ENCODE data around the gene COL2A1.

The COL2A1 gene

DNA sequence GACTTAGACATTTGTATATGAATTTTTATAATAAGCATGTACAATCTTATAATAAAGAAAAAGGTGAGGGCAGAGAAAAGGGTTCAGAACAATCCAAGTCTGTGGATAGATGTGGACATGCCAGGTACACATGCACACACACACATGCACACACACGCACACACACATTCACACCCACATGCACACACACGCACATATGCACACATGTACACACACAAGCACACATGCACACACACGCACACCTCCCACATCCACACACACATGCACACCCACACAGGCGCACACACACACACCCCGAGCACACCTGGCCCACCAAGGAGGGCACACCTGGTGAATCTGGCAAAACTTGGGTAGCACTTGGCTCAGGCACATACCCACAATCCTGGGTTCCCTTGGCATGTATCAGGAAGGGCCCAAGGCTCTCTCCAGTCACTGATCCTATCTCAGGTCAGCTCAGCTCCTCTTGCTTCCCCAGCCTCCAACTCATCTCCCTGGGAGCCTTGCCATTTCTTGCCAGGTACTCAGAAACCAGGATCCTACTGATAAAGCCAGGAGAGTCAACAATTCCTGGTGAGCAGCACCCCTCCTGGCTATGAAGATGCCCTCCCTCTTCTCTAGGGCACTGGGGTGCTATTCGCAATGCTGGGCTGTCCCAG is 59.5 kb downstream of the COL2A1 start:
- DNase-seq (ENCODE audit: low spot score) = no peak

DNA sequence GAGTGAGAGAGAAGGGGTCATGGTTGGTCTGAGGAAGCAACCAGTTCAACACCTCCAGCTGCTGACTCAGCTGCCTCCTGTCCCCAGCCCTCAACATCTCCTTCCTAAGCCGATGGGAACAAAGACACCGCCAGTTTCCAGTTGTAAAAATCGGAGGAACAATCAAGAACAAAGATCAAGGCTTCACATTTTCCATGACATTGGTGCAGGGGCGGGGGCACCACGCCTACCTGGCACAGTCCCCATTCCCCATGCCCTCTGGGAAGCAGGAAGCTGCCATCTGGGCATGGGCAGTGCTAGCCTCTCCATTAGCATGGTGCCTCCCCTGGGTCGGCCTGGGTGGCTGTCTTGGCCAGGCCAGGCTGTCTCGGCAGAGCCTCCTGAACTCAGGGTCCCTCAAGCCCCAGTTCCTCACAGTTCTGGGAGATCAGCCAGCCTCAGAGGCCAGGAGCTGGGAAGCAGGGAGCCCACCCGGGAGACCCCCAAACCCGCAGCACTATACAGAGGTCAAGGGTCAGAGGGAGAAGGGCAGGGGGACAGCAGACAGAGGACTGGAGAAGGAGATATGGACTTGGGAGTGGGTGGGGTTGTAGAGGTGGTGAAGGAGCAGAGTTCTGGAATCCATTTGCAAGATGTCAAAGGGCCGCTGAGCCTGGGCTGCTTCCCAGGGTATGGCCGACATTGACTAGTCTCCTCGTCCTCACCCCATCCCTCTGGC is 60.5 kb downstream of the COL2A1 start:
- no peak for DNase-seq (ENCODE audit: low spot score)

DNA sequence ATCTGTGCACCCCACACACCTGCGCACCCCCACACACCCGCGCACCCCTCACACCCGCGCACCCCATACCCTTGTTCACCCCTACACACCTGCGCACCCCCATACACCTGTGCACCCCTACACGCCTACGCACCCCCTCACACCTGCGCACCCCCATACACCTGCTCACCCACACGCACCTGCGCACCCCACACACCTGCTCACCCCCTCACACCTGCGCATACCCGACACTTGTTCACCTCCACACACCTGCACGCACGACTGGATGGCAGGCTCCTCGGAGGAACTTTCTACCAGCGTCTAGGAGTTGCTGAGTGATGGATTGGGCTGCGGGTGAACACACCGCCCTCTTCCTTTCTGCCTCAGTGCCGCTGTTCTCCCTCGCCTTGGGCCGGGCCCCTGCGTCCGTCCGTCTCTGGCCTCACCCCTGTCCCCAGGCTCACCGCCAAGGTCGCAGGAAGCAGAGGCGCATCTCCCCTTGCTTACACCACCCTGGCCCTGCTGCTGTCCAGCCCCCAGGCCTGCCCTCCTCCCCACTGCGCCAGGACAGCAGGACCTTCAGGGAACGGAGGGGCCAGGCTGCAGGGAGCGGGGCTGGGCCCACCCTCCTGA is 61.6 kb downstream of the COL2A1 start:
- no peak for DNase-seq (ENCODE audit: low spot score)

DNA sequence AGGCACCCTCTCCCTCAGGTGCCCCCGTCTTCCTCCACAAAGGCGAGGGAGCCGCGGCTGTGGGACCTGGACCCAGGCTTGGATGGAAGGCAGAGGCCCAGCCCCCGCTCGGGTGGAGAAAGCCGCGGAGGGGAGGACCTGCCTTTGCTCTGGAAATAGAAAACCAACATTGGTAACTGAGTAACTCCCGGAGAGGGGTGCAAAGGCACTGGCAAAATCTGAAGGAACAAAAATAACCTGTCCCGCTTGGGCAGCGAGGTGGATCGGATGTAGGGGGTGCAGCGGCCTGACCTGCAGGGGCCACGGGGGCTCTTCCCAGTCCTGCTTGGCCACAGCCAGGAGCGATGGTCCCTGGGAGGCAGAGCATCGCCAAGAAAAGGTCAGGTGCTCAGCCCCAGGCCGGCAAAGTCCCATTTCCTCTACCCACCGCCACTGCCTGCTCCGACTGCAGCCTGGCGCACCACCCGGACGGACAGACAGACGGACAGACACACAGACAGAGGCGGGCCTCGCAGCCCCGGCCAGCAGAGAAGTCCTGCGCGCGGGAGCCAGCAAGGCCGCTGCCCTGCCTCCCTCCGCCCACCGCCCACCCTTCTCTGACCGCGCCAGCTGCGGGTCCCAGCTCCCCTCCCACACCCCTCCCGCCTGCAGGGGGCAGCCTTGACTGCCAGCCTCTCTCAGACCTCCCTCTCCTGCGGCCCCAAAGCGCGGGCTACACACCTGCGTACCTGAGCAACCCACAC is 62.2 kb downstream of the COL2A1 start:
- DNase-seq (ENCODE audit: low spot score) = no peak

DNA sequence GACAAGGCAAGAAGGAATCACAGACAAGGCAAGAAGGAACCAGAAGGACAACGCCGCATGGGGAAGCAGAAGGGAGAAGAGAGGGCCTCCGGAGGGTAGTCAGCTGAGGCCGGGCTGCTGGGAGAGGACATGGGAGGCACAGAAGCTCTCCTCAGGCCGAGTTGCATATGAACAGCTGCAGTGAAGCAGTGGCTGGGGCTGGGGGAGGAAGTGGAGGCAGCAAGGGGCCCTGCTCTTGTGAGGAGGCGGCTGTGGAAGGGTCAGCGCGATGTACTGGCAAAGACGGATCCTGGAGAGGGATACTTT is 62.8 kb downstream of the COL2A1 start:
- no peak for DNase-seq (ENCODE audit: low spot score)

DNA sequence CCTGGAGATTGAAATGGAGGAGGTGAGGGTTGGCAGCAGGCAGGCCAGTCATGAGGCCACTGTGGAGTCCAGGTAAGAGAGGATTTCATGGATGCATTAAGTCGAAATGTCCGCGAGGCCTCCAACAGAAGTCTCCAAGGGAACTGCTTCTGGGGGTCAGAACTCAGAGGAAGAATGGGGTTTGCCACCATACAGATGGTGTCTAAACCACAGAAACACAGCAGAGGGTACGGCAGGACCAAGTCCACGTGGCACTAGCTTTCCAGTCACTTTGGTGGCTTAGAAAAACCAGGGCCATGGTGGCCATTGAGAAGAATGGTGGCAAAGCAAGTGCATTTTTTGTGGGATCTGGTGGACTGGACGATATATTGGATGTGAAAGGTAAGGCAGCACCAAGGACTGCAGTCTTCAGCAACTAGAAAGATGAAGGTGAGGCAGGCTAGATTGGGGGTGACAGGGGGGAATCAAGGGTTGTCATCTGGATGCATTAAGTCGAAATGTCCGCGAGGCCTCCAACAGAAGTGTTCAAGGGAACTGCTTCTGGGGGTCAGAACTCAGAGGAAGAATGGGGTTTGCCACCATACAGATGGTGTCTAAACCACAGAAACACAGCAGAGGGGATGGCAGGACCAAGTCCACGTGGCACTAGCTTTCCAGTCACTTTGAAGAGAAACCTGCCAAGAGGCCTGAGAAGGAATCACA is 63.4 kb downstream of the COL2A1 start:
- DNase-seq (ENCODE audit: low spot score) = no peak

DNA sequence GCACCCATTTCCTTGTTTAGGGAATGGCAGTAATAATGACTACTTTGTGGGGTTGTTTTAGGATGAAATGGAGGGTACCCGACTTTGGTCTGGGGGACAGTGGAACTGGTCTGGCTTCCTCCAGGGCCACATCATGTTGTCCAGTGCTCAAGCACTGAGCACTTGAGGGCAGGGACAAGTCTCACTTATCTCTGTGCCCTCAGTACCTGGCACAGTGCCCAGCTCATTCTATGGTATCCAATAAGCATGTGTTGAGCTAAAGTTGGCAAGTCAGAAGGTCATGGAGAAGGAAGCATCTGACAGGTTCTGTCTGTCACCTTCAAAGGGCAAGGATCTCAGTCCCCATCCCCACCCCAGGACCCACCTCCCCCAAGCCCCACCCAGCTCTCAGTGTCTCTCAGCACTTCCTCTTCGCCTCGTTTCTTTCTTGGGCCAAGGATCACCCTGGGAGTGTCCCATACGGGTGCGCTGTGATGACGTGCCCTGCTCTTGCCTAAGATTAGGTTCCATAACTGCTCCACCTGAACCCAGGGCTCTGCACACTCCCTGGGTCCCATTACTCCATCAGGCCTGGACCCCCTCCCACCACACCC is 65.2 kb downstream of the COL2A1 start:
- peak; percentile 32 for DNase-seq (ENCODE audit: low spot score)

DNA sequence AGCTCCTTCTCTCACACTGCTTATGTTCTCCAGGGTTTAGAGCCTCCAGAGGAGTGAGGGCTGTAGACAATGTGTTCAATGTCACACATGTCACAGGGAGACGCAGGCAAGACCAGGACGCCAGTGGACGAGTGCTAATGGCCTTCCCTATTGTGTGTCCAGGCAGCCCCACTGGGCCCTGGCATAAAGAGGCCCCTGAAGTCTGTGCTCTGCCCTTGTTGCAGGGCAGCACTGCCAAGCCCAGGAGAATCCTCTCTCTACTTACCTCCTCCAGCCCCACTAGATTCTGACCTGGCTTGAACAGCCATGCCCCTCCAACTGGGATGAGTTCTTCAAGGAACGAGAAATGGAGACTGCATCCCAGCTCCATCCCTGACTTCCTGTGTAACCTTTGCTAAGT is 65.7 kb downstream of the COL2A1 start:
- DNase-seq (ENCODE audit: low spot score) = no peak

DNA sequence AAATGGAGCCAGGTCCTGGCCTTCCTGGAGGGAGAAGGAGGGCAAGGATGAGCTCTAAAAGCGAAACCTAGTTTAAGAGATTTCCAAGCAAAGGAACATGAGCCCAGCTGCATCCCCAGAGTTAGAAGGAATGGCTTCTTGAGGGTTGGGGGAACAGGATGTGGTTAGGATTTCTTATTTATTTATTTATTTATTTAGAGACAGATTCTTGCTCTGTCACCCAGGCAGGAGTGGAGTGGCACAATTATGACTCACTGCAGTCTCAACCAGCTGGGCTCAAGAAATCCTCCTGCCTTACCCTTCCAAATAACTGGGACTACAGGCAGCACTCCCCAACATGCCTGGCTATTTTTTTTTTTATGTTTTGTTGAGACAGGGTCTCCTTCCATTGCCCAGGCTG is 66.2 kb downstream of the COL2A1 start:
- DNase-seq (ENCODE audit: low spot score) = no peak

DNA sequence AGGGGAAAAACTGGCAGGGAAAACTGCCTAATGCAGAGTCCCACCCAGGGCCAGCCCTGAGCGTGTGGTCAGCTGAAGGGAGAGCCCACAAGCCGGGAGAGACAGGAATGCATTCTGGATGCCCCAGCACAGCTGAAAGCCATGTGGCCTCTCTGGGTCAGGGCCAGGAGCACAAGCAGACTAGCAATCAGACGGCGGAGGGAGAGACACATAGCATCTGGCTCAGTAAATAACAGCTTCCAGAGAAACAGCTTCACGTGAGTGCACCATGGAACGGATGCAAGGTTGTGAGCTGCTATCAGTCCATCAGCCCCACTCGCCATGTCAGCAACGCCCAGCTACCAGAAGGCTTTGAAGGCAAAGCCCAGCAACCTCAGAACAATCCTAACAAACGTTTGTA is 69.1 kb downstream of the COL2A1 start:
- no peak for DNase-seq (ENCODE audit: low spot score)

DNA sequence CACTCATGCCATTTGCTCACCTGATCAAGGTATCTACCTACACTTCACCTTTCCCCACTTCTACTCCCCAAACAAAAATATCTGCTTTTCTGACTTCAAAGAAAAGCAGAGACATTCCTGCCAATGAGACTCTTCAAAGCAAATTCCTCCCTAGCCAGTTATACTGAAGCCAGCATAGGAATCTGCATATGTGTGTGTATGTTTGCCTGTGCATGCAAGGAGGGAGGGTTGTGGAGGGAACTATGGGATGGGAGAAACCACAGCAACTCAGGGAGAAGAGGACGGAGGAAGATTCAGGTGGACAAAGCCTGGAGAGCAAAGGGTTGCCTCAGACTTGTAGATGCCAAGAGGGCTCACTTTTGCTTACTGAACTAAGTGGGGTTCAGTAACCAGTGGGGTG is 73.1 kb downstream of the COL2A1 start:
- DNase-seq (ENCODE audit: low spot score) = no peak

DNA sequence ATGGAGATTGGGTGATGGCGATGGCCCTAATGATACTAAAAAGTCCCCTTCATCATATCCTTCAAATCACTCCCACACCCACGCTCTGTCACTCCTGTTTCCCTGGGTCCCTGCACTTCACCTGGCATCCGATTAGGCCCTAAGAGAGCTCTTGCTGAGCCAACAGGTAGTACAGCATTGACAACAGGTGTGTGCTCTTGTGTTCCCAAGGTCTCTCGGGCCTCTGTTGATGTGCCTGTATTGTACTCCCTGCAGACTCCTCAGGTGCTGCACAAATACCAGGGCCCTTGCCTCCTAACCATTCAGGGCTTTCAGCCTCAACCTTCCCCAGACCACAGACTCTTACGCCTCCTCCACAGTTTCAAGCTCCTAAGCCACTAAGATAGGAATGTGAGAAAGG is 73.6 kb downstream of the COL2A1 start:
- DNase-seq (ENCODE audit: low spot score) = no peak

DNA sequence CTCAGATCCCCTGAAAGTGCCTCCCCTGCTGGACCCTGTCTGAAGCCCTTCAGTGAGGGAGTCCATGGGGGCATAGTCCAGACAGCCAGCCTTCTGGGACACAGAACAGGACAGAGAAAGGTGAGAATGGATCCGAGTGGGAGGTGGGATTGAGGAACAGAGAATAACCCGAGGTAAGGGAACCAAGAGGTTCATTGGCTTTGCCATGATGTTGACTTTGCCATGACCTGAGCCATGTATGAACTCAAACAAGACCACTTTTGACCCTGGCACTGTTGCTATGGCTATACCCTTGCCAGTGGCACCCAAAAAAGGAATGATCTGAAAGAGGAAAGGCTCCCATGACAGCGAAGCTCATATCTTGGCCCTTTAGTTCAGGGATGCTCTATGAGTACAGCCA is 76.9 kb downstream of the COL2A1 start:
- DNase-seq (ENCODE audit: low spot score) = no peak
